Neural progenitor cell (in vitro differentiated cells): Measurements from ENCODE around the gene RSBN1L. TPM values are rescaled to one million over a fixed set of nuclear protein-coding genes. Genes with fewer than 3 reads are reported as not detected.

Experiments
- DNase-seq: peaks from one replicate; pipeline ENCODE4 v3.0.0-alpha.2; 2016; ENCODE audit warnings: low spot score
- H2AFZ ChIP-seq: fragments of 200-600 bp; sonication (generic); replicated peaks from 2 replicates; pipeline ENCODE4 v1.6.1; 2016; ENCODE audit warnings: antibody characterized with exemption
- H3F3A ChIP-seq: fragments of 200-600 bp; sonication (generic); 2 replicates; pipeline ENCODE4 v1.6.1; 2016; ENCODE audit warnings: antibody characterized with exemption, low read depth
- H3K27ac ChIP-seq: fragments of 200-600 bp; sonication (generic); 2 replicates; pipeline ENCODE4 v1.5.1; 2016; ENCODE audit warnings: mild to moderate bottlenecking
- H3K27me3 ChIP-seq: fragments of 200-600 bp; sonication (generic); 2 replicates; pipeline ENCODE4 v1.6.1; 2016; ENCODE audit warnings: mild to moderate bottlenecking, moderate library complexity
- H3K36me3 ChIP-seq: fragments of 200-600 bp; sonication (generic); 2 replicates; pipeline ENCODE4 v1.5.1; 2016
- H3K4me1 ChIP-seq: fragments of 200-600 bp; sonication (generic); 2 replicates; pipeline ENCODE4 v1.6.1; 2016; ENCODE audit warnings: mixed run types
- H3K4me2 ChIP-seq: fragments of 200-600 bp; sonication (generic); 2 replicates; pipeline ENCODE4 v1.6.1; 2016
- H3K4me3 ChIP-seq: fragments of 200-600 bp; sonication (generic); 2 replicates; pipeline ENCODE4 v1.5.1; 2016
- H3K79me2 ChIP-seq: fragments of 200-600 bp; sonication (generic); 2 replicates; pipeline ENCODE4 v1.6.1; 2016; ENCODE audit warnings: low read depth
- H3K9ac ChIP-seq: fragments of 200-600 bp; sonication (generic); 2 replicates; pipeline ENCODE4 v1.6.1; 2016
- H3K9me3 ChIP-seq: fragments of 200-600 bp; sonication (generic); 2 replicates; pipeline ENCODE4 v1.5.1; 2016; ENCODE audit warnings: low read depth
- H4K20me1 ChIP-seq: fragments of 200-600 bp; sonication (generic); 2 replicates; pipeline ENCODE4 v1.6.1; 2016; ENCODE audit warnings: low read depth
- H3K27ac Mint-ChIP-seq: 3 replicates; pipeline ENCODE4 v1.8.0; 2021; ENCODE audit warnings: mixed read lengths
- H3K27me3 Mint-ChIP-seq: 2 replicates; pipeline ENCODE4 v1.8.0; 2022; ENCODE audit warnings: low read depth, mild to moderate bottlenecking, inconsistent platforms, moderate library complexity, mixed read lengths; ENCODE audit not compliant: insufficient read depth
- H3K36me3 Mint-ChIP-seq: 3 replicates; pipeline ENCODE4 v1.8.0; 2021; ENCODE audit warnings: mixed read lengths
- H3K4me1 Mint-ChIP-seq: 3 replicates; pipeline ENCODE4 v1.8.0; 2021; ENCODE audit warnings: mixed read lengths
- H3K4me3 Mint-ChIP-seq: 3 replicates; pipeline ENCODE4 v1.8.0; 2021; ENCODE audit warnings: mild to moderate bottlenecking, moderate library complexity, mixed read lengths
- H3K9me3 Mint-ChIP-seq: 3 replicates; pipeline ENCODE4 v1.8.0; 2020; ENCODE audit warnings: mixed read lengths
- EZH2 ChIP-seq: fragments of 200-600 bp; sonication (generic); IDR thresholded peaks from 2 replicates; pipeline ENCODE4 v1.6.1; 2017; ENCODE audit warnings: antibody characterized with exemption, mild to moderate bottlenecking, moderate library complexity
- EZH2phosphoT487 ChIP-seq: fragments of 200-600 bp; sonication (generic); IDR thresholded peaks from 2 replicates; pipeline ENCODE4 v1.6.1; 2017; ENCODE audit warnings: antibody characterized with exemption
- total RNA-seq: library from RNA; depleted of rRNA; stranded (reverse); fragments of >200 nt; gene quantifications from 2 replicates; pipeline ENCODE4 v1.2.3, GENCODE V29; 2015; ENCODE audit warnings: low replicate concordance
- TF ChIP-seq, protein P1 (sequence below): fragments of 200-600 bp; sonication (generic); IDR thresholded peaks from 2 replicates; pipeline ENCODE4 v1.5.1; 2017; ENCODE audit warnings: antibody characterized with exemption, mild to moderate bottlenecking

The RSBN1L gene
- total RNA-seq, 1 donor from 2014 or later, result 25.0 TPM

DNA sequence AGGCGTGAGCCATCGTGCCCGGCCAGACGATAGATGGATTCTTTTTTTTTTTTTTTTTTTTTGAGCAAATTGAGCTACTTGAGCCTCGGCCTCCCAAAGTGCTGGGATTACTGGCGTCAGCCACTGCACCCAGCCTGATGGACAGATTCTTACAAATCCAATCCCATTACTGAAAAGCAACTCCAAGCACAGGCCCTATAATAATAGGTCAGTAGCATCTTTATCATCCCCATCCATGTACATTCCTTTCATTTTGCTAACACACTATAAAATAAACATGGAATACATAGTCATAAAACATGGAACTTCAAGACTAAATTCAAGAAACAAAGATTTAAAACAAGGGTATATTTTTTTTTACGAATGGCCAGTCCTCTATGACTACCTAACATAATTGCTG lies 16.0 kb upstream of the RSBN1L start:
- H3K4me3 ChIP-seq, result no peak overlapping the region
- no peaks in the 10 kb centered on the region for H3F3A ChIP-seq
- H3K9ac ChIP-seq, result no peak overlapping the region
- no peak overlapping the region for H3K27ac Mint-ChIP-seq
- no peaks in the 10 kb centered on the region for H3K9me3 ChIP-seq
- no peaks in the 10 kb centered on the region for H3K27me3 ChIP-seq
- no peak overlapping the region for H2AFZ ChIP-seq
- TF ChIP-seq, protein P1, sequence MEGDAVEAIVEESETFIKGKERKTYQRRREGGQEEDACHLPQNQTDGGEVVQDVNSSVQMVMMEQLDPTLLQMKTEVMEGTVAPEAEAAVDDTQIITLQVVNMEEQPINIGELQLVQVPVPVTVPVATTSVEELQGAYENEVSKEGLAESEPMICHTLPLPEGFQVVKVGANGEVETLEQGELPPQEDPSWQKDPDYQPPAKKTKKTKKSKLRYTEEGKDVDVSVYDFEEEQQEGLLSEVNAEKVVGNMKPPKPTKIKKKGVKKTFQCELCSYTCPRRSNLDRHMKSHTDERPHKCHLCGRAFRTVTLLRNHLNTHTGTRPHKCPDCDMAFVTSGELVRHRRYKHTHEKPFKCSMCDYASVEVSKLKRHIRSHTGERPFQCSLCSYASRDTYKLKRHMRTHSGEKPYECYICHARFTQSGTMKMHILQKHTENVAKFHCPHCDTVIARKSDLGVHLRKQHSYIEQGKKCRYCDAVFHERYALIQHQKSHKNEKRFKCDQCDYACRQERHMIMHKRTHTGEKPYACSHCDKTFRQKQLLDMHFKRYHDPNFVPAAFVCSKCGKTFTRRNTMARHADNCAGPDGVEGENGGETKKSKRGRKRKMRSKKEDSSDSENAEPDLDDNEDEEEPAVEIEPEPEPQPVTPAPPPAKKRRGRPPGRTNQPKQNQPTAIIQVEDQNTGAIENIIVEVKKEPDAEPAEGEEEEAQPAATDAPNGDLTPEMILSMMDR, result no peak
- no peak for TF ChIP-seq EZH2
- TF ChIP-seq EZH2phosphoT487, result no peak
- no peaks in the 10 kb centered on the region for H3K36me3 ChIP-seq
- H3K4me3 Mint-ChIP-seq, result no peak overlapping the region
- H3K9me3 Mint-ChIP-seq, result no peaks in the 10 kb centered on the region
- peaks cover 4% of the 10 kb centered on the region for H3K79me2 ChIP-seq
- peaks cover 4% of the 10 kb centered on the region for H3K4me1 ChIP-seq
- no peak overlapping the region for H3K27ac ChIP-seq
- no peak overlapping the region for H3K4me2 ChIP-seq
- no peaks in the 10 kb centered on the region for H3K27me3 Mint-ChIP-seq
- H3K4me1 Mint-ChIP-seq, result peaks cover 7% of the 10 kb centered on the region
- H4K20me1 ChIP-seq, result no peaks in the 10 kb centered on the region
- H3K36me3 Mint-ChIP-seq, result peaks cover 23% of the 10 kb centered on the region
- no peak for DNase-seq

DNA sequence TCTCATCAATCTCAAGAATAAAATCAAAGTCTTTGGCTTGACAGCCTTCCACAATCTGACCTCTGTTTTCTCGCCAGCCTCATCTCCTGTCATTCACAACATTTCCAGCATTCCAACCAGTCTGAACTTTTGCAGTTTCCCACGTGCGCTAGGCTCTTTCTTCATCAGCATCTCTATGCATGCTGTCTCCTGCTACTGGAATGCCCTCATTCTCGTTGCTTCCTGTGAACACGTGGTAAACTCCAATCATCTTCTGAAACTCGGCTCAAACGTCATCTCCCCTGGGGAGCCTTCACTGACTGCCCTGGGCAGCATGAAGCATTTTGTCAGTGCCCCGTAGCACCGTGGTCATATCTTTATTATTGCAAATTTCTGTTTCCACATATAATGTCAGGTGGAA lies 12.2 kb upstream of the RSBN1L start:
- no peaks in the 10 kb centered on the region for H3K9me3 ChIP-seq
- H3K4me3 ChIP-seq, result no peak overlapping the region
- H3K27me3 ChIP-seq, result no peaks in the 10 kb centered on the region
- no peak overlapping the region for H3K9ac ChIP-seq
- H3K27me3 Mint-ChIP-seq, result no peaks in the 10 kb centered on the region
- no peak overlapping the region for H2AFZ ChIP-seq
- H3F3A ChIP-seq, result no peaks in the 10 kb centered on the region
- H3K9me3 Mint-ChIP-seq, result no peaks in the 10 kb centered on the region
- no peaks in the 10 kb centered on the region for H3K36me3 ChIP-seq
- DNase-seq, result peak; percentile 32
- no peak overlapping the region for H3K4me2 ChIP-seq
- H3K79me2 ChIP-seq, result peaks cover 30% of the 10 kb centered on the region
- peaks cover 25% of the 10 kb centered on the region for H3K36me3 Mint-ChIP-seq
- H3K4me1 Mint-ChIP-seq, result peaks cover 14% of the 10 kb centered on the region
- no peaks in the 10 kb centered on the region for H4K20me1 ChIP-seq
- no peak overlapping the region for H3K27ac ChIP-seq
- no peak overlapping the region for H3K27ac Mint-ChIP-seq
- peaks cover 4% of the 10 kb centered on the region for H3K4me1 ChIP-seq
- H3K4me3 Mint-ChIP-seq, result no peak overlapping the region
- TF ChIP-seq, protein P1, result no peak
- TF ChIP-seq EZH2, result no peak
- no peak for TF ChIP-seq EZH2phosphoT487

DNA sequence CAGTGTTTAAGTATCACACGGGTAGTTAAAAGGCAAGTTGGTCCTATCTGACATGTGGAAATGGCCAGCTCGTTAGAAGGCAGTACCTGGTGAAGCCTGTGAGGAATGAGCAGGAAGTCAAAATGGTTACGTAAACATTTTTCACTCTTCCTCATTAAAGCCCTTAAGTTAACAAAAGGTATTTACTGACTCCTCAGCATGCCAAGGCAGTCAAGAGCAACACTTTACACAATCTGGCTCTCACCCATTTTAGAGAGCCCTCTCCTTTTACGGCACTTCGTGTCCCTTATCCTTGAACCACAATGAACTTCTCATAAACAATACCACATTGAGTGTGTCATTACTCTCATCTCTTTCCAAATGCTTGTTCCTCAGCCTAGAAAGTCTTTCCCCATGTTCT lies 11.0 kb upstream of the RSBN1L start:
- Mint-ChIP-seq H3K4me3 (no peak overlapping the region), H3K27me3 (no peaks in the 10 kb centered on the region), H3K27ac (no peak overlapping the region), H3K36me3 (peaks cover 23% of the 10 kb centered on the region), H3K4me1 (peaks cover 14% of the 10 kb centered on the region), H3K9me3 (no peaks in the 10 kb centered on the region)
- no peak for DNase-seq
- Histone ChIP-seq H3K27me3 (no peaks in the 10 kb centered on the region), H3K9me3 (no peaks in the 10 kb centered on the region), H3K4me2 (no peak overlapping the region), H3K4me1 (peaks cover 4% of the 10 kb centered on the region), H3K9ac (no peak overlapping the region), H4K20me1 (no peaks in the 10 kb centered on the region), H3F3A (no peaks in the 10 kb centered on the region), H3K4me3 (no peak overlapping the region), H3K79me2 (peaks cover 42% of the 10 kb centered on the region), H2AFZ (no peak overlapping the region), H3K27ac (no peak overlapping the region), H3K36me3 (no peaks in the 10 kb centered on the region)
- TF ChIP-seq EZH2, result no peak
- TF ChIP-seq, protein P1, result no peak
- no peak for TF ChIP-seq EZH2phosphoT487
